GM12873 (cell line): ENCODE measurements around the gene SRP72.

Experiments used
- CTCF ChIP-seq: IDR thresholded peaks from 2 replicates; pipeline ENCODE4 v1.5.1; 2012; ENCODE audit warnings: low read depth, mild to moderate bottlenecking, moderate library complexity, low read length, control low read depth; ENCODE audit not compliant: insufficient read depth; ENCODE audit errors: missing control alignments

SRP72 gene

GRCh38 chr4:56466910-56467283 is 520 bp upstream of the SRP72 start:
- TF ChIP-seq CTCF, result no peak

DNA sequence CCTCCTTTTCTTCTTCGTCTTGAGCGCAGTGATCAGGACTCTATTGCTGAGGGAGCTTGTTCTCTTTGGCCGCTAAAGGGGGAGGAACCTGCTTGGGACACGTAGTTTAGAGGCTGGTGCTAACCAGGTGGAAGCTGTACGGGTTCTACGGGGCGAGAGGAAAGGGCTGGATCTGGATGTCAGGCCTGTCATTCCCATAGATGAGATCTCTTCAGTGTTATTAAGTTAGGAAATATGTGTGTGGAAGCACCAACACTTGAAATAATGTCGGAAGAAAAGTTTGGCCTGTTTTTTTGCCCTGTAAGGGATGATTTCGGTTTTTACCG is 643 bp downstream of the SRP72 start:
- no peak for TF ChIP-seq CTCF

GRCh38 chr4:56469489-56470210 is 2.2 kb downstream of the SRP72 start:
- TF ChIP-seq CTCF, result no peak

GRCh38 chr4:56475917-56476316 is 8.5 kb downstream of the SRP72 start:
- no peak for TF ChIP-seq CTCF

- TF ChIP-seq CTCF, result no peak
Observed at GRCh38 chr4:56477192-56477702, 9.8 kb downstream of the SRP72 start.

- TF ChIP-seq CTCF, result no peak
Observed at GRCh38 chr4:56480691-56481090, 13.3 kb downstream of the SRP72 start.

GRCh38 chr4:56496241-56496640 is 28.8 kb downstream of the SRP72 start:
- TF ChIP-seq CTCF, result no peak
